Parathyroid adenoma (tissue), 2 donors: ENCODE measurements around the gene CNNM3.

Source experiments
- H2AFZ ChIP-seq: fragments of 300-600 bp; sonication (generic); one replicate; pipeline ENCODE4 v1.7.0; 2017; ENCODE audit warnings: antibody characterized with exemption, mild to moderate bottlenecking
- H3K27ac ChIP-seq: fragments of 300-600 bp; sonication (generic); one replicate; pipeline ENCODE4 v1.7.0; 2017
- H3K27me3 ChIP-seq: fragments of 300-600 bp; sonication (generic); one replicate; pipeline ENCODE4 v1.7.0; 2017; ENCODE audit warnings: low read length; ENCODE audit not compliant: control insufficient read depth, insufficient read depth
- H3K36me3 ChIP-seq: fragments of 300-600 bp; sonication (generic); one replicate; pipeline ENCODE4 v1.7.0; 2017; ENCODE audit warnings: low read length; ENCODE audit not compliant: control insufficient read depth, insufficient read depth
- H3K4me1 ChIP-seq: fragments of 300-600 bp; sonication (generic); one replicate; pipeline ENCODE4 v1.7.0; 2017; ENCODE audit warnings: control low read depth
- H3K4me2 ChIP-seq: fragments of 300-600 bp; sonication (generic); one replicate; pipeline ENCODE4 v1.7.0; 2017; ENCODE audit warnings: low read length
- H3K4me3 ChIP-seq: fragments of 300-600 bp; sonication (generic); one replicate; pipeline ENCODE4 v1.7.0; 2017; ENCODE audit warnings: low read depth, low read length
- H3K79me2 ChIP-seq: fragments of 300-600 bp; sonication (generic); one replicate; pipeline ENCODE4 v1.7.0; 2017; ENCODE audit warnings: control low read depth
- H3K9ac ChIP-seq: fragments of 300-600 bp; sonication (generic); one replicate; pipeline ENCODE4 v1.7.0; 2017; ENCODE audit warnings: mild to moderate bottlenecking
- H3K9me3 ChIP-seq: fragments of 300-600 bp; sonication (generic); one replicate; pipeline ENCODE4 v1.7.0; 2017; ENCODE audit warnings: low read length; ENCODE audit not compliant: control insufficient read depth
- CTCF ChIP-seq: fragments of 300-600 bp; sonication (generic); IDR thresholded peaks from one replicate; pipeline ENCODE4 v1.7.0; 2017; ENCODE audit warnings: antibody characterized with exemption, mild to moderate bottlenecking
- donor health status: primary hyperparathyroidism.

CNNM3 gene

DNA sequence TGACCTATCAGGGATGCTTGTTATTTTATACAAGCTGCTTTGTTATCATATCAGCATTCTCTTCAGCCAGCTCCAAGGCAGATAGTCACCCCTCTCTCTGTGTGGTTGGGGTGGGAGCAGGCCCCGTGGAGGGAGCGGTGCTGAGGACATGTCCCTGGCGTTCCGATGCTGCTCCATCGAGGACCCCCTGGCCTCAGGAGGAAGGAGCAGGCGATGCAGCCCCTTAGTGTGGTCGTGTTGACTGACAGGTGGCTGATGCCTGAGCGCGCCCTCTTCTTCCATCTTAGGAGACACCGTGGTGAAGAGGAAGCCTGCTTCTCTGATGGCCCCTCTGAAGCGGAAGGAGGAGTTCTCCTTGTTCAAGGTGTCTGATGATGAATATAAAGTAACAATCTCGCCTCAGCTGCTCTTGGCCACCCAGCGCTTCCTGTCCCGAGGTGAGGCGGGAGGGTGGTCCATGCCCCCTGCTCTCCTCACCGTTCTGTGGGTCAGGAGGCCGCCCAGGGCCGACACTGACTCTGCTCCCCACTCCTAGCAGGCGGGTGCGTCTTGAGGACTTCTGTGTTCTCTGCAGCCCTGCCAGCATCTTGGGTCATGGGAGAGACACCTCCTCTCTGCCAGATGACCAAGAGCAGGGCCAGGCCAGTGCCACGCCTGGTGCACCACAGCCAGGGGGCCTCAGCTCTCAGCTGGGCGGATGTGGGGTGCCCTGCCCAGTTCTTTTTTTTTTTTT lies 10.6 kb downstream of the CNNM3 start:
- Histone ChIP-seq H3K27ac (no peak overlapping the region), H3K4me2 (no peak overlapping the region), H3K36me3 (no peaks in the 10 kb centered on the region), H3K4me3 (no peak overlapping the region), H3K9me3 (no peaks in the 10 kb centered on the region), H2AFZ (no peak overlapping the region), H3K79me2 (peaks cover 13% of the 10 kb centered on the region), H3K27me3 (no peaks in the 10 kb centered on the region), H3K4me1 (peaks cover 6% of the 10 kb centered on the region), H3K9ac (no peak overlapping the region)
- no peak for TF ChIP-seq CTCF

DNA sequence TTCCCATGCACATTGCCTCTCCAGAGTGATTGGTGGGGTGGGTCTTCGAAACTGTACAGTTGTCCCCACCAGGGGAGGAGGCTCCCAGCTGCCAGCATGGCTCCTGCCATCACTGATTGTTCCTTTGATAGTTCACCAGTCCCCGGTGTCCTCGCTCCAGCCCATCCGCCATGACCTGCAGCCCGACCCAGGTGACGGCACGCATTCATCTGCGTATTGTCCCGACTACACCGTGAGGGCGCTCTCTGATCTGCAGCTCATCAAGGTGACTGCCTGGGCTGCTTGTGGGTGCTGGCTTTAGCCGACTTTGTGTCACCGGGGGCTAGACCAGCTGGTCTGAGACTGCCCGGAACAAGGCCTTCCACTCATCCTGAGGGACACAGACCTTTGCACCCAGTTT lies 12.4 kb downstream of the CNNM3 start:
- Histone ChIP-seq H3K27me3 (no peaks in the 10 kb centered on the region), H2AFZ (no peak overlapping the region), H3K9me3 (no peaks in the 10 kb centered on the region), H3K4me2 (no peak overlapping the region), H3K27ac (no peak overlapping the region), H3K36me3 (no peaks in the 10 kb centered on the region), H3K4me1 (peaks cover 13% of the 10 kb centered on the region), H3K79me2 (peaks cover 9% of the 10 kb centered on the region), H3K4me3 (no peak overlapping the region), H3K9ac (no peak overlapping the region)
- TF ChIP-seq CTCF, result no peak

- H3K4me2 ChIP-seq, result no peak overlapping the region
- TF ChIP-seq CTCF, result no peak
Measured at GRCh38 chr2:96828874-96829273, 12.8 kb downstream of the CNNM3 start.

DNA sequence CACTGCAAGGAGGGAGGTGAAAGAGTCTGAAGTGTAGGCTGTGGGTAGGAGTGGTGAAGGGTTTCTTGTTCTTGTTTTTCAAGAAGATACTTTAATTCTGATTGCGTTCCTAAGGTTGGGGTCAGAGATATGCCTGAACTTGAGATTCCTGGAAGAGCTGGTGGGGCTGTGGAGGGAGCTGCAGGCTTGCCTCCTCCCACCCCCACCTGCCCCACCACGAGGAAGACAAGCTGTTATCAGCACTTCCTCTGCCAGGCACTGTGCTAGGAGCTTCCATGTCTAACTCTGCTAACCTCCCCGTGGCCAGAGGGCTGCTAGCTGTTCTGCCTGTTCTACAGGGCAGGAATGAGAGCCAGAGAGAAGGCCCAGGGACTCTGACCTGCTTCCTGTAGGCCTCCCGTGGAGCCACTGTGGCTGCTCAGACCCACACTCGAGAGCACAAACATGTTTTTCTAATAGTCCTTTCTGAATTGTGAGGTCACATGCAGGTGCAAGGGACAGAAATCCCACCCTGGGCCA lies 14.0 kb downstream of the CNNM3 start:
- Histone ChIP-seq H3K4me3 (no peak overlapping the region), H3K9ac (no peak overlapping the region), H3K27me3 (no peaks in the 10 kb centered on the region), H3K79me2 (peaks cover 2% of the 10 kb centered on the region), H3K4me1 (peaks cover 15% of the 10 kb centered on the region), H3K36me3 (no peaks in the 10 kb centered on the region), H2AFZ (no peak overlapping the region), H3K4me2 (no peak overlapping the region), H3K9me3 (no peaks in the 10 kb centered on the region), H3K27ac (no peak overlapping the region)
- no peak for TF ChIP-seq CTCF

More at GRCh38 chr2:96828874-96829273, 12.8 kb downstream of the CNNM3 start:
- peaks cover 15% of the 10 kb centered on the region for H3K4me1 ChIP-seq
- no peak overlapping the region for H3K4me3 ChIP-seq
- H3K9me3 ChIP-seq, result no peaks in the 10 kb centered on the region
- H2AFZ ChIP-seq, result no peak overlapping the region
- no peak overlapping the region for H3K27ac ChIP-seq
- H3K27me3 ChIP-seq, result no peaks in the 10 kb centered on the region
- no peak overlapping the region for H3K9ac ChIP-seq
- peaks cover 9% of the 10 kb centered on the region for H3K79me2 ChIP-seq
- no peaks in the 10 kb centered on the region for H3K36me3 ChIP-seq

DNA sequence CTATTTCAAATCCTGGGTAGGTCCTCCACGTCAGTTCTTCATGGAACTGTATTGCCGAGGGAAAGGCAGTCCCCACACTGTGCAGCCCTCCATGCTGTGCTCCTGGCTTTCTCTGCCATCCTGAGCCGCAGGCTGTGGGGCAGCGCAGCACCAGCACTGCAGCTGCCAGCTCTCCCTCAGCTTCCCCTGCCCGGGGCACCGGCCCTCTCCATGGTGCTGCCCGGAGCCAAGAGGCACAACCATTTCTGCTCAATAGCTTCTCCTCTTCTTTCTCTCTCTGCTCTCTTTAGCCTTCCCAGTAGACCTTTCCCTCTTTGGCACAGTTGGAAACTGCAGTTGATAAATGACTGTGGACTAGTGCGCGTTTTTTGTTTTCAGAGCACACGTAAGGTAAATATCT lies 15.6 kb downstream of the CNNM3 start:
- H2AFZ ChIP-seq, result no peak overlapping the region
- no peaks in the 10 kb centered on the region for H3K79me2 ChIP-seq
- H3K27ac ChIP-seq, result no peak overlapping the region
- H3K4me3 ChIP-seq, result no peak overlapping the region
- H3K4me2 ChIP-seq, result no peak overlapping the region
- peaks cover 15% of the 10 kb centered on the region for H3K4me1 ChIP-seq
- H3K9ac ChIP-seq, result no peak overlapping the region
- H3K9me3 ChIP-seq, result no peaks in the 10 kb centered on the region
- TF ChIP-seq CTCF, result no peak
- H3K27me3 ChIP-seq, result no peaks in the 10 kb centered on the region
- H3K36me3 ChIP-seq, result no peaks in the 10 kb centered on the region
